HG03097 (cell line): Measurements from ENCODE around the gene CD320.

Experiments
- ATAC-seq: cut with Tn5 transposase; IDR thresholded peaks from one replicate; pipeline ENCODE4 v1.9.1; 2021; ENCODE audit not compliant: unreplicated experiment, low FRiP score

CD320 gene

DNA sequence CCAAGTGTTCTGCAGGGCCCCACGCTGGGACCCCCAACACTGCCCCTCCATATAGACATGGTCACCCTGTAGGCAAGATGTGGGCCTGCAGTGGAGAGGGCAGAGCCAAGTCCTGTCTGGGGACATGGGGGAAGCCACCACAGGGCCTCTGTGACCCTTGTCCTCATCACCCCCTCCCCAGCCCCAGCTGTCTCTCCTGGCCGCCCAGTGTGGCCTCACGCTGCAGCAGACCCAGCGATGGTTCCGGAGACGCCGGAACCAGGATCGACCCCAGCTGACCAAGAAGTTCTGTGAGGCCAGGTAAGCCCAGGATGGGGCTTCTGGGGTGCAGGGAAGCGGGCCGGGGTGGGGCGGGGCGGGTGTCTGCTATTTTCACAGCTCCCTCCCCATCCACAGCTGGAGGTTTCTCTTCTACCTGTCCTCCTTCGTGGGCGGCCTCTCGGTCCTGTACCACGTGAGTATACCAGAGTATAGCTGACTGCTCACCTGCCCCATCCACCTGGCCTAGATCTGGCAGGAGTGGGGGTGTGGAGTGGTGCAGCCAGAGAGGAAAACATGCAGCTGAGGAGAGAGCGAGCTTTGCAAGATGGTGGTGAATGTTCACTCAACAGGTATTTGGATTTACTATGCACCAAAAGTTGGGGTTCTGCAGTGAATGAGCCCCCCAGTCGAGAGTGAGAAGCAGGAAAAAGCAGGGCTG is 52.6 kb downstream of the CD320 start:
- no peak for ATAC-seq

DNA sequence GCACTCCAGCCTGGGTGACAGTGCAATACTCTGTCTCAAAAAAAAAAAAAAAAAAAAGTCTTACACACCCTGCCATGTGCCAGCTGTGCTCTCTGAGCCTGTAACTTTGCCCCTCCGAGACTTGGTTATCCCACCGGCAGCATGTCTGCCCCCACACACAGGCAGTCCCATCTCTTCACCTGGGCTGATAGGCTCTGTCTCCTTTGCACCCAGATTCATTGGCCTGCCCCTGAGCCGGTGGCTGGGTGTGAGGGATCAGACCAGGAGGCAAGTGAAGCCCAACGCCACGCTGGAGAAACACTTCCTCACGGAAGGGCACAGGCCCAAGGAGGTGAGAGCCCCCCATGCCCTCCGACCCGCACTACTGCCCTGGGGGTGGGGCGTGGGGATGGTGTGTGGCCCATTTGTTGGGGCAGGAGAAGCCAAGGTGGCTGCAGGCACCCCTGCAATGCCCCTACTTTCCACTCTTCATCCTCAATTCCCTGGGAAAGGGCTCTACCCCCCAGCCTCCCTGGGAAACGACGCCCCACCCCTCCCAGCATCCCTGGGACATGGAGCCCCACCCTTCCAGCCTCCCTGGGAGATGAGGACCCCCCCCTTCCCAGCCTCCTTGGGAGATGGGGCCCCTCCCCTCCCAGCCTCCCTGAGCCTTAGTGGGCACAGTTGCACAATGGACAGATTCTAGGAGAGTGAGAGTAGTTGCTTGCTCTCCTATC is 53.7 kb downstream of the CD320 start:
- ATAC-seq, result no peak

DNA sequence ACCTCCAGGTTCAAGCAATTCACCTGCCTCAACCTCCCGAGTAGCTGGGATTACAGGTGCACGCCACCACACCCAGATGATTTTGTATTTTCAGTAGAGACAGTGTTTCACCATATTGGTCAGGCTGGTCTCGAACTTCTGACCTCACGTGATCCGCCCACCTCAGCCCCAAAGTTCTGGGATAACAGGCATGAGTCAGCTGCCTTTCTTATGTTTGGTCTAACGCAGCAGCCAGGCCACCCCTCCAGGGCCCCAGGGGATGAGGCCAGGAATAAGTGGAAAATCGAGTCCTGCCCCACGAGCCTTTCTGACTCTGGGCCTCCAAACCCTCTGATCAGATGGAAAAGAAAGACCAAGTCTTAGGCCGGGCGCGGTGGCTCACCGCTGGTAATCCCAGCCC is 54.5 kb downstream of the CD320 start:
- ATAC-seq, result no peak

DNA sequence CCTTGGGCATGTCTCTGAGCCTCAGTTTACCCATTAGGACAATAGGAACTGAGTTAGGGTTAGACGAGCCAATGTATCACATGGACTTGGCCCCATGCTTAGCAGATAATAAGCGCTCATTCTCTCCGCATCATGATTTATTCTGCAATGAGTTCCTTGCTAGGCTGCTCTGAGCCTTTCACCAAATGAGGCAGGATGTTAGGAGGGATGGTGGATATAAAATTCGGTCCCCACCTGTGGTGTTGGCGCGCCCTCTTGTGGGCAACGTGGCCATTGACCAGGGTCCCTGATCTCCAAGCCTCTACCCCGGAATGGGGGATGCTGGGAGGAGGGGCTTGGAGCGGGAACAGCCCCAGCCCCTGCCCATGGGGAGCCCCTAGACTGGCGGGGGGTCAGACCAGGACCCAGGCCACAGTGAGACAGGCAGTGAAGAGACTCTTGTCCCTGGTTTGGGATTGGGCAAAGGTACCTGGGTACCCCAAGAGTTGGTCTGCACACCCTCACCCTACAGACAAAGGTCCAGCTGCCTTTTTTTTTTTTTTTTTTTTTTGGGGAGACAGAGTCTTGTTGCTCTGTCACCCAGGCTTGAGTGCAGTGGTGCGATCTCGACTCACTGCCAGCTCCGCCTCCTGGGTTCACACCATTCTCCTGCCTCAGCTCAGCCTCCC is 55.1 kb downstream of the CD320 start:
- ATAC-seq, result no peak
